Measurements from ENCODE around the gene PPA2.
"Not testable (repeated sequence)": the region's sequence is repeated elsewhere in the genome, so short reads cannot be mapped to it uniquely, and the experiment has no call there.

The PPA2 gene

DNA sequence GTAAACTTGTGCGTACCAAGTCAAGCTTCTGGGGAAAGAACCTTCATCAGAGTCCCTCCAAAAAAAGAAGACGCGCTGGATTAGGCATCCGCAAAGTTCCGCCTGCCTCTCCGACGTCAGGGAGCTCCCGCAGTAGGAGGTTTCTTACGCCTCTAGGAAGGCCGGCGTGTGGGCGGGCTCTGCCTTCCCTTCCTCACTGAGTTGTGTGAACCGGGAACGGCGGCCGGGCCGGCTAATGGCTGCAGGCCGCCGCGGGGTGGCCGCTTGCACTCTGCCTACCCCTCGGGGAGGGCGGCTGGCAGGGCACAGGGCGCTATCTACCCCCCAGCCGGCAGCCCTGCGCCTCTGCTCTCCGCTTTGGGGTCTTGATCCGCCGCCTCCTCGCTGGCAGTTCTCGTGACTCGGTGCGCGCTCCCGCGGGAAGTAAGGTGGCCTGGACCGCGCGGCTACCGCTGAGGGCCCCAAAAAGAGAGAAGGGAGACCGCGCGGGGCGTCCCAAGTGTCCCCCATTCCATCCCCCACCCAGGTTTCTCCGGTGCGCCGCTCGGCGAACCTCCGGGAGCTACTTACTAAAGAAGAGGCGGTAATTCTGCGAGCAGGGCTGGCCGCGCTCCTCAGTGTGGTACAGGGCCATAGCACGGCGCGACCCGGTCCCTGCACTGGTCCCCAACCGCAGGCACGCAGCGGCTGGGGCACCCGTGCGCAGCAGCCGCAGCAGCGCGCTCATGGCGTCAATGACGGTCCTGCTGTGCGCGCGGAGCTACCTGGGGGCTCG is at the start of gene PPA2:
Gene PPA2, minus strand, starts transcription at position 739 of the 775 bp plus-strand sequence. Its CDS starts 12 bp downstream, at position 727.
- DNase-seq, result peak; percentile 37 to 73

- DNase-seq, result peak in 1 of 2 experiments; percentile 28
Observed at GRCh38 chr4:105520819-105521790, 47.2 kb upstream of the PPA2 start.

GRCh38 chr4:105510245-105510644 is 36.4 kb upstream of the PPA2 start:
- DNase-seq, result no peak

DNA sequence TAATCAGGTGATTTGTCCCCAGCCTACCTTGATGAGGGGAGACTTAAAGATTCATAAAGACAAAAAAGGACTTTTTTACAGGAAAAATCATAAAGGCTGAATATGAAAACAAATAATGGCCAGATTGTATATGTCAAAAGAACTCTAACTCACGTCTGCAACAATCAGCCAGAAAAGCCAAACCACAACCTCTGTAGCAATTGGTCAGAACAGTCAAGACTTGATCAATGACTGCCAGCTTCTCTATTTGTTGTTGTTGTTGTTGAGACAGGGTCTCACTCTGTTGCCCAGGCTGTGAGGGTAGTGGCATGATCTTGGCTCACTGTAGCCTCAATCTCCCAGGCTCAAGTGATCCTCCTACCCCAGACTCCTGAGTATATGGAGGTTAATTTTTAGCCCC is 35.9 kb upstream of the PPA2 start:
- no peak for DNase-seq

DNA sequence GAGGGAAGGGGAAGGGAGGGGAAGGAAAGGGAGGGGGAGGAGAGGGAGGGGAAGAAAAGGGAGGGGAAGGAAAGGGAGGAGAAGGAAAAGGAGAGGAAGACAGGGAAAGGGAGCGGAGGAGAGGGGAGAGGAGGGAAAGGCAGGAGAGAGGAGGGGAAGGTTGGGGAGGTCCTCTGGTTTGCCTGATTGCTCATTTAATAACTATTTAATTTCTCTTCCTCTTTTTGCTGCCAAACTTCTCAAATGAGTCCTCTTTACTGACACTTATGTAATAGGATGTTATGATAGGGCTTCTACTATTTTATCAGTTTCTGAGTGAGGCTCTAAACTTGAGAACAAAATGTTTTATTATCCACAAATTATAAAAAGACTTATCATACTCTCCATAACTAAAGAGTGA is 35.4 kb upstream of the PPA2 start:
- DNase-seq, result no peak

GRCh38 chr4:105504744-105505143 is 30.9 kb upstream of the PPA2 start:
- DNase-seq, result no peak

- DNase-seq, result no peak
Observed at GRCh38 chr4:105503484-105503883, 29.6 kb upstream of the PPA2 start.

- no peak for DNase-seq
Observed at GRCh38 chr4:105496899-105497298, 23.0 kb upstream of the PPA2 start.

GRCh38 chr4:105495667-105496066 is 21.8 kb upstream of the PPA2 start:
- DNase-seq, result no peak

GRCh38 chr4:105490523-105490922 is 16.7 kb upstream of the PPA2 start:
- no peak for DNase-seq

- no peak for DNase-seq
Observed at GRCh38 chr4:105483840-105484239, 10.0 kb upstream of the PPA2 start.

- DNase-seq, result no peak
Observed at GRCh38 chr4:105474099-105474518, 247 bp upstream of the PPA2 start.

DNA sequence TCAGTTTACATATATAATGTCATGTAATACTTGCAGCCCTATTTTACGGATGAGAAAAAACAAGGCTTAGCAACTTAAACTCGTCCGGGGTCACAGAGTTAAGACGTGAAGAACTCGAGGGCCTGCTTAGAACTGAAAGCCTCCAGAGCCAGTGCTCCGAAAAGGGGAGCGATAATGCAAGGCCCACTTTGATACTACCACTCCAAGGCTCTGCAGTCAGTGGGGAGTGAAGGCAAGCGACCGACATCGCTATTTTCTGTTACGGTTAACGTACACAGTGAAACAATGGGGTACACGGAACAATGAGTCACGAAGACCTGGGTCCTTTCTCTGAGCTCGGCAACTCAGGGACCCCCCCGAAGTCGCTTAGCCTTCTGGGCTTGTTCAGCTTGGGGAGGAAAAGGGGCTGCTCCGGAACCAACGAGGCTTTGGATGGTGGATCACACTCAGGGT is 965 bp downstream of the PPA2 start:
- DNase-seq, result no peak

- DNase-seq, result peak; percentile 0 to 43
Observed at GRCh38 chr4:105471566-105472176, 2.2 kb downstream of the PPA2 start.

DNA sequence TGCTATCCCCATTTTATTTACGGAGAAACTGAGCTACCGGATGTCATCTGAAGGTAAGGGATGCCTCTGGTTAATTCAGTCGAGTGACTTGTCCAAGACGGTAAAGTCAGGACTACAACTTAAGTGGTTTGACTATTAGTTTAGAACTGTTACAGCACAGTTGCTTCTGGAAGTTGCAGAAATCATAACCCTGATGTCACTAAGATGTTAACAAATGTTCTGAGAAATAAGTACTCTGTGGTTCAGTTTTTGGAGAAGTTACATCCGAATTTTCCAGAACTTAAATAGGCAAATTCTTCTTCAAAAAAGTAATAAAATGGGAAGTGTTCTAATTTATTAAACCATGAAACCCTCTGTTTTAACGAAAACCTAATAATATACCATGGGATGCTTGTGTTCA is 3.1 kb downstream of the PPA2 start:
- DNase-seq, result no peak

- DNase-seq, result no peak
Observed at GRCh38 chr4:105469736-105470135, 4.1 kb downstream of the PPA2 start.

- no peak for DNase-seq
Observed at GRCh38 chr4:105466580-105466979, 7.3 kb downstream of the PPA2 start.

GRCh38 chr4:105464563-105464962 is 9.3 kb downstream of the PPA2 start:
- not testable (repeated sequence) for DNase-seq

GRCh38 chr4:105462576-105462975 is 11.3 kb downstream of the PPA2 start:
- DNase-seq, result no peak

DNA sequence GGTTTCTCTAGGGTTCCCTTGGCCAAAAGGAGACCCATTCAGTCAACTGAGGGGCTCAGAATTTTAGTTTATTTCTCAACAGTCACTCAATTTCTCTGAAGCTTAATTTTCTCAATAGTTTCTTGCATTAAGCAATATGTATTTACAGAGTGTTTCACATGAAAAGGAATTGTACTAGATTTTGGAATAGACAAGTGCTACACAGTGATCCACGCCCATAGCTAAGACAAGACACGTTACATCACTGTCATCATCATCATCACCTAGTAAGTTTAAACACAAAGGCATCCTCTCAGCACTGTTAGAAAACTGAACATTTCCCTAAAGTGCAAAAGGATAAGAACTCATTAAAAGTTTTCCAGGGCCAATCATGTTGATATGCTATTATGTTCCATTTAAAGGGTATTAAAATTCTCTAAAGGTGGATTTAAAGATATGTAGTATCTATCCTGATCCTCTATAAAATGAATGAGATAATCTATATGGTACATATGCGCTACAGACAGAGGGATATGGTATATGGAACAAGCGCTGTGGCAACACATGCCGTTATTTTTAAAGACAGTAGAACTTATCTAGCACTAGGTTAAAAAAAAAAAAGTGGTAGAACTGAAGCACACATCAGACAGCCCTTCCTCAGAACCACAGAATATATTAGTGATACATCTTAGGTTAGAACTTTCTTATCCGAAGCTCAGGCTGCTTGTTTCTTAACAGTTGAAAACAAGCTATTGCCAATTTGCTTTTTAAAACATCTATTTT is 12.1 kb downstream of the PPA2 start:
- DNase-seq, result no peak

DNA sequence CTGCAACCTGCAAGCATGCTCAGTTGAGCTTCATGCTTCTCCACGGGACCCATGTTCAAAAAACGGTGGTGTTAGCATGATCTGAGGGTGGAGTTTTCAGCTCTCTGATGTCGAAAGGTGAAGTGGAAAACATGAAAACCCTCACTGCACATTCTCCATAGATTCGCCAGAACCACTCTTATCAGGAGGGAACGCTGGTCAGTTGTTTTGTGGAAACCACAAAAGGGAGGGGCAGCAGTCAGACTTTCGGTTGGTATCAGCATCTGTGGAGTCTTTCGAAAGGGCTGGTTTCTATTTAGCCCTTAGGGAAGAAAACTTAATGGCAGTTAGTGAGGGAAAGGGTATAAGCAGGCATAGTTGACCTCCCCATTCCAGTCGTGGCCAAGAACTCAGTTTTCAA is 12.6 kb downstream of the PPA2 start:
- no peak for DNase-seq

- DNase-seq, result no peak
Observed at GRCh38 chr4:105460306-105460705, 13.6 kb downstream of the PPA2 start.
